ENCODE data around the gene CENPP.

CENPP gene

DNA sequence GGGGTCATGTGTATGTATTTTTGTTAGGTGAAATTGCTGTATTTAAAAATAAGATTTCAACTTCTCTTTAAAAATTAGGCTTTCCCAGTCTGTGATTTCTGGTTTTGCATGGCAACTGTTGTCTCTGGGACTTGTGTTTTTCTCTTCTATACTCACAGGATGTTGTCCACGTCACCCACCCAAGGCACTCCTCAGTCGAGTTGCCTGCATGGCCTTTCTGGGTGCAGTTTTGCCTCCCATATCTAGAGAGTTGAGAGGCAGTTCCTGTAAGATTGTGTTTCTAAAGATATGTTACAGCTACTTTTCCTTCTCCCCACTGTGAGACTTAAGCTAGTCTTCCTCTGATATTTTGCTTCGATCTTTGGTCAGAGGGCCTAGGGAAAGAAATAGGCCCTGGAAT, 158.8 kb downstream of the CENPP start:
- Histone ChIP-seq H3K36me3 (ENCODE audit: low read length) (no peaks in the 10 kb centered on the region), H4K20me1 (ENCODE audit: low read depth, low read length) (no peaks in the 10 kb centered on the region), H3K9ac (ENCODE audit: low read length) (no peak overlapping the region), H3K9me2 (replicated peaks; ENCODE audit: insufficient read depth, low read length) (no peaks in the 10 kb centered on the region), H3K4me2 (ENCODE audit: low read depth, low read length, poor library complexity, severe bottlenecking) (no peak overlapping the region), H3K27ac (ENCODE audit: low read depth, low read length) (no peak overlapping the region), H3K79me2 (ENCODE audit: insufficient read depth, low read length) (no peaks in the 10 kb centered on the region), H3K27me3 (ENCODE audit: low read length) (no peaks in the 10 kb centered on the region), H2AFZ (ENCODE audit: low read depth, low read length, severe bottlenecking) (no peak overlapping the region), H3K4me3 (ENCODE audit: insufficient read depth, low read length, poor library complexity, severe bottlenecking) (no peak overlapping the region), H3K9me3 (ENCODE audit: insufficient read depth, low read length) (no peaks in the 10 kb centered on the region), H3F3A (ENCODE audit: insufficient read depth) (no peaks in the 10 kb centered on the region)
- TF ChIP-seq, protein P1, sequence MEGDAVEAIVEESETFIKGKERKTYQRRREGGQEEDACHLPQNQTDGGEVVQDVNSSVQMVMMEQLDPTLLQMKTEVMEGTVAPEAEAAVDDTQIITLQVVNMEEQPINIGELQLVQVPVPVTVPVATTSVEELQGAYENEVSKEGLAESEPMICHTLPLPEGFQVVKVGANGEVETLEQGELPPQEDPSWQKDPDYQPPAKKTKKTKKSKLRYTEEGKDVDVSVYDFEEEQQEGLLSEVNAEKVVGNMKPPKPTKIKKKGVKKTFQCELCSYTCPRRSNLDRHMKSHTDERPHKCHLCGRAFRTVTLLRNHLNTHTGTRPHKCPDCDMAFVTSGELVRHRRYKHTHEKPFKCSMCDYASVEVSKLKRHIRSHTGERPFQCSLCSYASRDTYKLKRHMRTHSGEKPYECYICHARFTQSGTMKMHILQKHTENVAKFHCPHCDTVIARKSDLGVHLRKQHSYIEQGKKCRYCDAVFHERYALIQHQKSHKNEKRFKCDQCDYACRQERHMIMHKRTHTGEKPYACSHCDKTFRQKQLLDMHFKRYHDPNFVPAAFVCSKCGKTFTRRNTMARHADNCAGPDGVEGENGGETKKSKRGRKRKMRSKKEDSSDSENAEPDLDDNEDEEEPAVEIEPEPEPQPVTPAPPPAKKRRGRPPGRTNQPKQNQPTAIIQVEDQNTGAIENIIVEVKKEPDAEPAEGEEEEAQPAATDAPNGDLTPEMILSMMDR (IDR thresholded peaks at IDR 0.05; ENCODE audit: insufficient read depth, low read length, poor library complexity, severe bottlenecking), result no peak
- TF ChIP-seq EZH2phosphoT487 (conservative IDR thresholded peaks at IDR 0.05; ENCODE audit: low read length), result no peak

DNA sequence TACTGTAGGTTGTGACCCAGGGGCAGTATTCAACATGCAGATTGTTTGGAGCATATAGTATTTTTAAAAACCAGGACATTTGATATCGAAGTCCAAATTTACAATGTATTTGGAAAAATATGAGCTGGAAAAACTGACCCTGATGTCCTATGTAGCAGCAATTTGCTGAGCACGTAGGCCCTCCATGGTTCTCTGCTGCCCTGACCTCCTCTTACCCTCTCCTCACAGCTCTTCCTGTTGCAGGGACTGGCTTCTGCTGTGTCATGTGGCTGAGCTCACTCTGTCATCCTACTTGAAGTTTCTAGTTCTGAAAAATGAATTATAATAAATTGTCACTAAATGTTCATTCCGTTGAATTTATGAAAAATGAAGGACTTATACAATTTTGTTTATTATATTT, 160.6 kb downstream of the CENPP start:
- H3K27me3 ChIP-seq (ENCODE audit: low read length), result no peaks in the 10 kb centered on the region
- no peaks in the 10 kb centered on the region for H3K36me3 ChIP-seq (ENCODE audit: low read length)
- H3K27ac ChIP-seq (ENCODE audit: low read depth, low read length), result no peak overlapping the region
- H3K4me2 ChIP-seq (ENCODE audit: low read depth, low read length, poor library complexity, severe bottlenecking), result no peak overlapping the region
- no peak overlapping the region for H3K4me3 ChIP-seq (ENCODE audit: insufficient read depth, low read length, poor library complexity, severe bottlenecking)
- no peaks in the 10 kb centered on the region for H3K9me2 ChIP-seq (replicated peaks; ENCODE audit: insufficient read depth, low read length)
- H4K20me1 ChIP-seq (ENCODE audit: low read depth, low read length), result no peaks in the 10 kb centered on the region
- no peak overlapping the region for H3K9ac ChIP-seq (ENCODE audit: low read length)
- no peak overlapping the region for H2AFZ ChIP-seq (ENCODE audit: low read depth, low read length, severe bottlenecking)
- TF ChIP-seq EZH2phosphoT487 (conservative IDR thresholded peaks at IDR 0.05; ENCODE audit: low read length), result no peak
- TF ChIP-seq, protein P1 (IDR thresholded peaks at IDR 0.05; ENCODE audit: insufficient read depth, low read length, poor library complexity, severe bottlenecking), result no peak
- no peaks in the 10 kb centered on the region for H3F3A ChIP-seq (ENCODE audit: insufficient read depth)
- no peaks in the 10 kb centered on the region for H3K9me3 ChIP-seq (ENCODE audit: insufficient read depth, low read length)
- no peaks in the 10 kb centered on the region for H3K79me2 ChIP-seq (ENCODE audit: insufficient read depth, low read length)

DNA sequence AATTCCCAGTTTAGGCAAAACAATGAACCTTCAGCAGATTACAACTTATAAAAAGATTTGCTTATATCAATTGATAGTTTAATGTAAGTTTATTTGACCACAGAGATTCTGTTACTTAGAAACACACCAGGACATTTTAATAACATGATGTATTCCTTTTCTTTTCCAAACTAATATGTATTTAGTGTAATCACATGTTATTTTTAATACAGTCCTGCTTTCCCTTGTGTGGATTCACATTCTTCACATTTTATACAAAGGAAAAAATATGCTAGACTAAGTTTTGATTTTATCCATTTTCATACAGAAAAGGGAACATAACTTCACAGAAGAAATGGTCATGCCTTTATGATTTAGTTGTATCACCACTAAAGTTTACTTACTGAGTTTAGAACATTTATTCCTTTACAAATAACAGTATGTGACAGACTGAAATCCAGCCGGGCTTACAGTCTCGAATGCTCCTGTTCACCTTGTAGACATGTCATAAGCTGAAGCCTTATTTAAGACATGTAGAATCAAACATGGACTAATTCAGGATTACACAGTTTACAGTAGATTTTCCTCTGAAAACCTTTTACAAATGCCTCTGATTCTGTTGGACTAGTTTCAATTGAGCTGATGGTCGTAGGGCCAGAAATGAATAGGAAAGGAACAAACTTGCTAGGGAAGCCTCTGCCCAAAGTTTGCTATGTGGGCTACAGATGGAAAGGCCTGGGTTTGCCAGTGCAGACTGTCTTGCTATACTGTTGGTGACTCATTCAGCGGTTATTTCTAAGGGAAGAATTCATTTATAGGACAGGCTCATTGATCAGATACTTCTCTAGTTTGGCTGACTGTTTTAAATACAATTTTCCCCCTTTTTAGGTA, 163.2 kb downstream of the CENPP start:
- Histone ChIP-seq H3K4me3 (ENCODE audit: insufficient read depth, low read length, poor library complexity, severe bottlenecking) (no peak overlapping the region), H4K20me1 (ENCODE audit: low read depth, low read length) (no peaks in the 10 kb centered on the region), H3K9ac (ENCODE audit: low read length) (no peak overlapping the region), H2AFZ (ENCODE audit: low read depth, low read length, severe bottlenecking) (no peak overlapping the region), H3K79me2 (ENCODE audit: insufficient read depth, low read length) (no peaks in the 10 kb centered on the region), H3K27ac (ENCODE audit: low read depth, low read length) (no peak overlapping the region), H3K9me3 (ENCODE audit: insufficient read depth, low read length) (no peaks in the 10 kb centered on the region), H3K27me3 (ENCODE audit: low read length) (no peaks in the 10 kb centered on the region), H3K9me2 (replicated peaks; ENCODE audit: insufficient read depth, low read length) (no peaks in the 10 kb centered on the region), H3K4me2 (ENCODE audit: low read depth, low read length, poor library complexity, severe bottlenecking) (no peak overlapping the region), H3F3A (ENCODE audit: insufficient read depth) (no peaks in the 10 kb centered on the region), H3K36me3 (ENCODE audit: low read length) (no peaks in the 10 kb centered on the region)
- TF ChIP-seq, protein P1 (IDR thresholded peaks at IDR 0.05; ENCODE audit: insufficient read depth, low read length, poor library complexity, severe bottlenecking), result no peak
- no peak for TF ChIP-seq EZH2phosphoT487 (conservative IDR thresholded peaks at IDR 0.05; ENCODE audit: low read length)
